NCI-H345 (cell line): ENCODE data around the gene BOC.

Source experiments
- DNase-seq: peaks from one replicate; lab custom pipeline; 2025; lab: John Stamatoyannopoulos, UW

BOC gene

DNA sequence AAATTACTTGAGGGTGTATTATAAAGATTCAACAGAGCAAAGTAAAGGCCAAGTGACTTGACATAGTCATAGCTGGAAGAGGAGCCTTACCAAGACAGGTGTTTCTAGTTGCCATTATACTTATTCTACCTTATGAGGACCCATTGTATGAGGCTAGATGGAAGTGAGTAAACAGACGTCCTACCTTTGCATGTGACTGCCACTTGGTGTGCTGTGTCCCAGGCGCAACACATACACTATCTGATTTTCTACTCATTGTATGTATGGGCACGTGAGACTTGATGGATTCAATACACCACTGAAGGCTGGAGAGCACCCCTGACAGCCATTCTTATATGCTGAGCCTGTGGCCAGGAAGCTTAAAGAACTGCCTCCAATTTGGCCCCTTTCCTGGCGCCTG lies 40.5 kb downstream of the BOC start:
- DNase-seq = no peak

- DNase-seq = no peak
Observed at GRCh38 chr3:113252553-113252952, 41.2 kb downstream of the BOC start.

- no peak for DNase-seq
Observed at GRCh38 chr3:113253702-113254101, 42.3 kb downstream of the BOC start.

DNA sequence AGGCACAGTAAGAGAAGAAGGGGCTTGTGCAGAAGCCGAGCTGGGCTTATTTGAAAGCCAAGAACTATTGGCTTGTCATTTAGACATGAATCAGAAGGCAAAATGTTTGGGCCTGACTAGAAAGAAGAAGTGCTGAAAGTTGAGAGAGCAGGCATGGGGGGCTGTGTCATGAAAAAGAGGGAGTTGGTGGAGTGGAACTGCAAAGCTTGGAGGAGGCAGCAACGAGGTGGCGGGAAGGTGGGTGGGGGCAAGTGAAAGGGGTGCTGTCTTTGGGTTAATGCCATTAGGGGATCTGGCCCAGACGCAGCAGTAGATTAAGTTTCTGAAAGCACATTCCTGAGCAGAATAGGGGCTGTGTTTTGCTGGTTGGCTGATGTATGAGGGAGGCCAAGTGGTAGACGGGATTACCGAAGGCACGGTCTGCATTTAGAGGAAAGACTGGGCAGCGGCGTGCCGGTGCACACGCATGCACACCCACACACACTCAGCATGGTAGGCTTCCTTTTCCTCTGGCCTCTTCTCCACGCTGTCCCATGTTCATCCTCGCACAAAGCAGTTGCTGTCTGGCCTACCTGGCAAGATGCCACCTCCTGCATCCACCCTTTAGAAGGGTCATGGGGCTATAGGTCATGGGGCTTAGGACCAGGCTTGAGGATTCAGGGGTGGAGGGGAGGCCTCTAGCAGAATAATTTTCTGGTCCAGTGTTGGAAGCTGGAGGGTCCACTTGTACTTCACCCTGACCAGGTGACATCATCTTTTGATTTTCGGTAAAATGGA lies 43.0 kb downstream of the BOC start:
- no peak for DNase-seq

GRCh38 chr3:113255100-113255853 lies 43.9 kb downstream of the BOC start:
- DNase-seq = no peak

DNA sequence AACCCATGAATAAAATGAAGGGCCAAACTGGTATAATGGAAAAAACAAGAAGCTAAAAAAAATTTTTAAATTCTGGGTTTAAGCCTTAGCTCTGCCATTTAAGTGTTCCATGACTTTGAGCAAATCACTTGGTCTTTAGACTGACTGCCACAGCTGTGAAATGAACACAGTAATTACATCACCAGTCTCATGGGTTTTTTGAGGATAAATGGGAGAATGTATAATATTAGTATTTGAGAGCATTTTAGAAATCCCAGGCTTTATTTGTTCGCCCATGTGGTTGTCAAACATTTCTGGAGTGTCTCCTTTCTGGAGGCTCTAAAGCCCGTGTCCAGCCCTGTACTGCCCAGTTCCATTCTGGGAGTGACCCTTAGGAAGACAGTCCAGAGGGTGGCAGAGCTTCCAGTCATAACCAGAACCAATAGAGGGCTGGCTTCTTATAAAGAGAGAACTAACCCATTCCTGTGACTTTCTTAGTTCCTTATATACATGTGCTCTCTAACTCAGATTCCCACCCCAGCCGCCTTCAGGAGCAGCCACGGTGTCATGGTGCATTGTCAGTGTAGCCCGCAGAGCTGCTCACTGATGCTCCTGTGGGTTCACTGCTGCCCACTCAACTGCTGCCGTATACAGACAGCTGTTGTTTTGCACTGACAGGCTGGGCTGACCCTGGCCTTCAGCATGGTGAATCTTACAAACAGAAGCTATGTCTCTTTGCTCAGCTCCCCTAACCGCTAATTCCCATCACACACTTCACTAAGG lies 44.7 kb downstream of the BOC start:
- DNase-seq = no peak

GRCh38 chr3:113258361-113258760 lies 47.0 kb downstream of the BOC start:
- no peak for DNase-seq

DNA sequence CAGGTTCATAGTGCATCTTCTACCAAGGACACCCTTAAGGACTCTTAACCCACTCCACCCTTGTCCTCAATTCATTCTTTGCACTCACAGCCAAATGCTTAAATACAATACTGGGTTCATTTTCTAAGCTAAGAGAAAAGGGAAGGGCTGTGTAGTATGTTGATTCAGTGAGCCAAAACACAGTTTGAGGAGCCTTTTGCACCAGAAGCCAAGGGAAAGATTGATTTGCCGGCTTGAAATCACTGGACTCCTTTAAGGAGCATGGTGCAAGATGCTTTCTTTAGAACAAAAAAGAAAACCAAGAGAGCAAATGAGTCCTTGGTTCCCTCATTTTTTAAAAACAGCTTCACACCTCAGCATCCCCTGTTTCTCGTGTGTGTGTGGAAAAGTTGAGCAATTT lies 47.8 kb downstream of the BOC start:
- DNase-seq = no peak

- DNase-seq = no peak
Observed at GRCh38 chr3:113261063-113261625, 49.8 kb downstream of the BOC start.

- DNase-seq = peak; percentile 10
Observed at GRCh38 chr3:113261626-113262303, 50.4 kb downstream of the BOC start.

- DNase-seq = no peak
Observed at GRCh38 chr3:113262304-113262665, 50.9 kb downstream of the BOC start.

GRCh38 chr3:113263020-113263419 lies 51.7 kb downstream of the BOC start:
- no peak for DNase-seq

DNA sequence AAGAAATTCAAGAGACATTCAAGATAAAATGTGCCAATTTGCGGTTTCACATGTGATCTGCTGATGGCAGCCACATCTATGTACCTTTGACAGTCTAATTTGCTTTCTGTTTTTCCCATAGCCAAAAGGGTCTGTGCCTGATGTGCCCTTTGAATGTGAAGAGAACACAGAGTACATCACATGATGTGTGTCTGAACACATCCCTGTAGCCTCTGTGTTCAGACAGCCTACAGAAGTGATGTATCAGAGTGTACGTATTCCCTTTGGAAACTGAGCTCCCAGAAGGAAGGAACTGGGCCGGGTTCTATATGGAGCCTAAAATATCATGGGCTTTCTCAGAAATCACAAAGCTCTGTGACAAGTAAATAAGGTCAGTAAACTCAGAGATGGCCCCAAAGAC lies 52.4 kb downstream of the BOC start:
- no peak for DNase-seq

DNA sequence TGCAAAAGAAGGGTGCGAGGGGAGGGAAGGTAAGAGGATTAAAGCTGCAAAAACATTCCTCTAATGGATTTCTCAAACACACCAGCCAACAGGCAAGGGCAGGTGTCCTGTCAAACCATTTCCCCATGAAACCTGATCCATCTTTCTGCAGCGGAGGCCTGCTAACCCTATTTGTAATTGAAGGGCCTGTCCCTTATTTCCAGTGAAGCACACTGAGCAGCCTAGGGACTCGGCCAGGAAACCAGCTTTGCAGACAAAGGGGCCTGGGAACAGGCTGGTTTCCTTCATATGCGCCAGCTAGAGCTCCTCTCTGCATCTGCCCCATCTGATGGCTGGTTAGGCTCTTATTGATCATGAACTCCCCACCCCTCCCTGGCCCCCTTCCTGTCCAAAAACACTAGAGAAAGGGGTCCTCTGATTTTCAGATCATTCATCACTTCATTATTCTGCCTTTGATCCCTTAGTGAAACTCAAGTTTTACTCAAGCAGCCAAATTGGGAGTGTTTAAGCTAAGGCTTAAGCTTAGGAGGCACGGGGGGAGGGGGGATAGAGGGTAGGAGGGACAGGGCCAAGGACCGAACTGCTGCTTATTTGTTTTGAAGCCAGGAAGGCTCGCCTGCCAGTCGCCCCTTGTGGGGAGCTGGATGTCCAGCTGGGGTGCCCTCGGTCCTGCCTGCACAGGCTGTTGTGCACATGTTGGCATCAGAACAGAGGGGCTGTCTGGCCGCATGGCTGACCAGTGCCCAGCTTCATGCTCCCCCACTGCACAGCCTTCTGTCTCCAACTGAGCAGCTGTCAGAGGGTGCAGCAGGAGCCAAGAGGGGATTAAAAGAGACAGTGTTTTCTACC lies 53.1 kb downstream of the BOC start:
- DNase-seq = peak; percentile 10

DNA sequence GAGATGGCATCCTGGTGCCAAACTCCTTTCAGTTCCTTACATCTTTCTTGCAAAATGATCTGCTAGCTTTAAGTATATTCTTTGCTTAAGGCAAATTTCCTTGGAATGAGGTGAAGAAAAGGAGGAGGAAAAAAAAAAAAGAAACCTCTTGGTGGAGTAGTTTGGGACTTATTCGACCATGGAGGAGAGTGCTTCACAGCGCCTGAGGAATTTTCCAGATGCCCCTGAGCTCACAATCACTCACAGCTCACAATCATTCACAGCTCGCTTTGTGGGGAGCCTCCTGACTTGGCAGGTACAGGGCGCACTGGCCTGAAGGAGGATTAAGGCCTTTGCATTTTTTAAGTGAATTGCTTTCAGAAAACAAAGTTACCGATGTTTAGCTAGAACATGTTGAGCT lies 53.9 kb downstream of the BOC start:
- DNase-seq = no peak

DNA sequence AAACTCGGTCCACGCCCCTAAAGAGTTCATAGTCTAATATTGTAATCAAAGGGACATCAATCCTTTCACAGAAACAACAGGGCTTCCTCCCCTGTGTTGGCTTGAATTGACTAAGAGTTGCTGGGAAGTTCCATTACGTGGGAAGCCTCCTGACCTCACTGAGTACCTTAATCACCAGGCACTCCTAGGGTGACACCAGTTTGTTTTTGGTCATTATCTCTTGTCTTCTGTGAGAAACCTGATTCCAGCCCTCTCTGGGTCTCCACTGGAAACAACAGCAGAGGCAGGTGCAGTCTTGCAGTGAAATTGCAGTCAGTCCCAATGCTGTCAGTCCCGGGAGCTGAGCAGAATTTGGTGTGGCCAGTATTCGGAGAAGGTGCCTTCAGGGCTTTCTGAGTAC lies 55.4 kb downstream of the BOC start:
- peak; percentile 18 for DNase-seq

- DNase-seq = no peak
Observed at GRCh38 chr3:113268311-113268710, 57.0 kb downstream of the BOC start.

- DNase-seq = no peak
Observed at GRCh38 chr3:113268942-113269341, 57.6 kb downstream of the BOC start.

- no peak for DNase-seq
Observed at GRCh38 chr3:113269661-113270060, 58.3 kb downstream of the BOC start.

DNA sequence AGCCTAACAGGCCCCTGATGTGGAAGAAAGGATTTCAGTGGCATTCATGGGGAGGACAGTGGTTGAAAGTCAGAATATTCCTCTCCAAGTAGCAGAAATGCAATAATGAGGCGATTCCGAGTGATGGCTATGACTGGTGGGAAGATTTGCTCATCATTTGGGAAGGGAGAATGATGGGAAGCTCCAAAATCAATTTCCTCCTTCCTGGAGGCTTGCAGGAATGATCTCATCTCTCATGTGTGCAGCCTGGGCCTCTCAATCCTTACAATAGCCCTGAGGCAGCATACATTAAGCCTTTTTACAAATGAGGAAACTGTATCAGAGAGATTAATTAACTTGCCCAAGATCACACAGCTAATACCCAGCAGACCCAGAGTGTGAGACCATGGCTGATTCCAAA lies 58.7 kb downstream of the BOC start:
- DNase-seq = no peak

DNA sequence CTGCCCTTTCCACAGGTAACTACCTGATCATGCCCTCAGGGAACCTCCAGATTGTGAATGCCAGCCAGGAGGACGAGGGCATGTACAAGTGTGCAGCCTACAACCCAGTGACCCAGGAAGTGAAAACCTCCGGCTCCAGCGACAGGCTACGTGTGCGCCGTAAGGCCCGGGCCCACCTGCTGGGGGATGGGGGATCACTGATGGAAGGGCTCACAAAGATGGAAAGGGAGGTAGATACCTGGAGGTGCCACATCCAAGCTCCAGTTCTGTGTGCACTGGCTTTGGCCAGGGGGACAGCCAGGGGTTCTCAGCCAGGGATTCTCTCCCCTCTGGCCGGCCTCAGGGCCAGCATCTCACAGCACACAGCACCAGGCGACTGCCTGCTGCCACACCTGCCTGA lies 59.4 kb downstream of the BOC start:
- no peak for DNase-seq
